Activated CD8-positive, alpha-beta memory T cell treated with anti-CD3 and anti-CD28 coated beads, Interleukin-2, amount 10 ng/mL, durations not matched to agents 7 days and 5 days (primary cell): ENCODE data around the gene SLC38A9. TPM values are rescaled to one million over a fixed set of nuclear protein-coding genes. Genes with fewer than 3 reads are reported as not detected.

Experiments
- total RNA-seq, 2 experiments: library from RNA; stranded (reverse); gene quantifications; one replicate each; pipeline ENCODE4 v1.2.3, GENCODE V29; 2021

Gene SLC38A9
- total RNA-seq, 2 experiments from 2014 or later, result 21.9 to 26.6 TPM

Other genes with a start within 250 kb of the SLC38A9 start
- gene PLPP1, start 177.4 kb downstream of the SLC38A9 start, total RNA-seq, result 10 to 100 TPM in 1 of 2 experiments, 1 to 10 TPM in 1; 7.1 to 31.2 TPM
- under 1 TPM; 0.12 to 0.29 TPM for gene DDX4, start 25.7 kb upstream of the SLC38A9 start, total RNA-seq
- gene IL31RA, start 139.0 kb upstream of the SLC38A9 start, total RNA-seq, result not detected